ENCODE data around the gene FAXDC2. TPM values are rescaled to one million over a fixed set of nuclear protein-coding genes. Genes with fewer than 3 reads are reported as not detected.

The FAXDC2 gene, protein sequence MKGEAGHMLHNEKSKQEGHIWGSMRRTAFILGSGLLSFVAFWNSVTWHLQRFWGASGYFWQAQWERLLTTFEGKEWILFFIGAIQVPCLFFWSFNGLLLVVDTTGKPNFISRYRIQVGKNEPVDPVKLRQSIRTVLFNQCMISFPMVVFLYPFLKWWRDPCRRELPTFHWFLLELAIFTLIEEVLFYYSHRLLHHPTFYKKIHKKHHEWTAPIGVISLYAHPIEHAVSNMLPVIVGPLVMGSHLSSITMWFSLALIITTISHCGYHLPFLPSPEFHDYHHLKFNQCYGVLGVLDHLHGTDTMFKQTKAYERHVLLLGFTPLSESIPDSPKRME
- total RNA-seq: 79.0 TPM
- long read RNA-seq, transcript FAXDC2-201 (9 exons, 3,251 nt): major isoform, 27 of 100 reads
- long read RNA-seq, partial matches to known transcripts: 34 of 100 reads
- long read RNA-seq, other reads (novel, unspliced or antisense): 37 of 100 reads

GRCh38 chr5:154850255-154851062 lies at the start of gene FAXDC2:
TSS of gene FAXDC2 (minus strand) at chr5:154850603. CDS start at chr5:154838178, 12,425 bp downstream.
- DNase-seq: peak; percentile 81
- Histone ChIP-seq H3K4me3 (peak within 1 kb of the TSS; percentile 65), H3K36me3 (no peaks in the 10 kb centered on the region), H3K27me3 (no peaks in the 10 kb centered on the region), H3K9me3 (no peaks in the 10 kb centered on the region), H3K27ac (peak within 1 kb of the TSS; percentile 85), H3K4me1 (peaks cover 26% of the 10 kb centered on the region)
- no peak for TF ChIP-seq CTCF (IDR thresholded peaks at IDR 0.05)
- peak; percentile 97 for ATAC-seq
- intact Hi-C loops (cut with DNase I): no loop called here

DNA sequence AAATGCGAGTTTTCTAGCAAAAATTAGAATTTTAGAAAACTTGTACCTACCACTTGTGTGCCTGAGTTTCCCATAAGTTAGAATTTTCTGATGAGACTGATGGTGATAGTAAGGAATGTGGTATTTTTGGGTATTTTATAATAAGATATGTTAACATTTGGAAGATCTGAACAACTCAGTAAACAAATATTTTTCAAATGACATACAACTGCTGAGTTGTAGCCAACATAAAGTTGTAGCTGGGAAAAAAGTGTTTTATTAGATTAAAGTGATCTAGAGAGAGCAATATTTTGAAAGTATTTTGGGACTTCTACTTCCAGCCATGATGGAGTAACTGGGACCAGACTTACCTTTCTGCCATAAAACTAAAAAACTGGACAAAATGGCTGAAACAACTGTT lies 49.7 kb upstream of the FAXDC2 start:
- DNase-seq: no peak
- Histone ChIP-seq H3K27ac (peak overlapping the region; percentile 75), H3K27me3 (no peaks in the 10 kb centered on the region), H3K4me3 (no peak overlapping the region), H3K9me3 (no peaks in the 10 kb centered on the region), H3K36me3 (peaks cover 84% of the 10 kb centered on the region), H3K4me1 (peaks cover 23% of the 10 kb centered on the region)
- ATAC-seq: no peak
- TF ChIP-seq CTCF (IDR thresholded peaks at IDR 0.05): no peak
- intact Hi-C loops (cut with DNase I): no loop called here

GRCh38 chr5:154899151-154899816 lies 48.9 kb upstream of the FAXDC2 start:
- intact Hi-C loops (cut with DNase I): no loop called here
- TF ChIP-seq CTCF (IDR thresholded peaks at IDR 0.05): no peak
- peak; percentile 75 for DNase-seq
- H3K27ac ChIP-seq: peak overlapping the region; percentile 75
- no peaks in the 10 kb centered on the region for H3K9me3 ChIP-seq
- ATAC-seq: peak; percentile 93
- no peaks in the 10 kb centered on the region for H3K27me3 ChIP-seq
- peaks cover 23% of the 10 kb centered on the region for H3K4me1 ChIP-seq
- H3K36me3 ChIP-seq: peaks cover 82% of the 10 kb centered on the region
- no peak overlapping the region for H3K4me3 ChIP-seq

- TF ChIP-seq CTCF (IDR thresholded peaks at IDR 0.05): no peak
- ATAC-seq (no peak), DNase-seq (no peak)
- Histone ChIP-seq H3K9me3 (no peaks in the 10 kb centered on the region), H3K4me3 (no peak overlapping the region), H3K27ac (peak overlapping the region; percentile 75), H3K36me3 (peaks cover 83% of the 10 kb centered on the region), H3K4me1 (peaks cover 23% of the 10 kb centered on the region), H3K27me3 (no peaks in the 10 kb centered on the region)
- intact Hi-C loops (cut with DNase I): no loop called here
These were observed 47.8 kb upstream of the FAXDC2 start for GRCh38 chr5:154898210-154898609.

DNA sequence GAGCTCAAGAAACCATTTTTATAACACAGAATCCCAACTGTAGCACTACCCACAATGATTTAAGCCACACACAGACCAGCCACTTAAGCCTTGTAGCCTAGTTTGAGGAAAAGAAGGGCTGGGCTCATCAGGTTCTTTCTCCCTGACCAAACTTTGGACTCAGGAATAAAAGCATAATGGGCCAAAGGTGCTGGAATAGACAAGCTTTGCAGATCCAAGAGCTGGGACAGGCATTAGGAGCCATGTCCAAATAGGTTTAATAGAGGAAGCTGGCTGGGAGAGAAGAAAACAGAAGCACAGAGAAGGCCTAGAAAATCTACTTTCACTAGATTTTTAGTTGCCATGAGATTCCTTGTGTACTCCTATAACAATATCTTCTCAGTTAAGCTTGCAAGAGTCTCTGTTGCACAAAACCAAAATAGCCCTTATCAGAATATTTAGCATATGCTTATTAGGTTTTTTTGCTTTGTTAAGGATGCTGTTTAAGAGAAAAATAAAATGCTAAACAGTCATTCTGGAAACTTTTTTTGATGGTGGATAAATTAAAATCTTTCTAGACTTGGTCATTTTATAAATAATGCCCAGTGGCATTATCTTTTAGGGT lies 46.3 kb upstream of the FAXDC2 start:
- ATAC-seq: no peak
- Histone ChIP-seq H3K27me3 (no peaks in the 10 kb centered on the region), H3K27ac (no peak overlapping the region), H3K4me3 (no peak overlapping the region), H3K9me3 (no peaks in the 10 kb centered on the region), H3K4me1 (peaks cover 23% of the 10 kb centered on the region), H3K36me3 (peaks cover 78% of the 10 kb centered on the region)
- no peak for TF ChIP-seq CTCF (IDR thresholded peaks at IDR 0.05)
- DNase-seq: no peak
- intact Hi-C loops (cut with DNase I): no loop called here

All from upper lobe of right lung (tissue), 1 donor.